GM12878 (cell line): ENCODE results near the gene CAPN1. TPM values are rescaled to one million over a fixed set of nuclear protein-coding genes. Genes with fewer than 3 reads are reported as not detected.

Source experiments
- ATAC-seq: fragments of 200-7000 bp; cut with Tn5 transposase; 3 replicates; pipeline ENCODE4 v1.9.1; 2020; ENCODE audit warnings: mild to moderate bottlenecking, moderate library complexity
- BruUV-seq: library from RNA; stranded (reverse); fragments of 400-500 nt; replicated peaks from 2 replicates; lab custom pipeline; 2021; lab: Mats Ljungman, UMichigan
- CTCF ChIA-PET: fragments of 300-600 bp; sonication (Branson Sonifier 250); formaldehyde crosslinking; extraction: SDS; loops from one replicate; lab custom pipeline; 2021; ENCODE audit warnings: inconsistent platforms; lab: Yijun Ruan, JAX
- POLR2A ChIA-PET: fragments of 350-600 bp; formaldehyde crosslinking; extraction: SDS; loops from one replicate; lab custom pipeline; 2021; ENCODE audit warnings: inconsistent platforms; lab: Charles Lee
- RAD21 ChIA-PET: fragments of 300-600 bp; sonication (Branson Sonifier 250); formaldehyde crosslinking; loops from one replicate; lab custom pipeline; 2023; ENCODE audit warnings: antibody characterized with exemption; ENCODE audit not compliant: unreplicated experiment; lab: Charles Lee
- SMC1A ChIA-PET: fragments of 300-600 bp; sonication (Branson Sonifier 250); formaldehyde crosslinking; loops from one replicate; lab custom pipeline; 2023; ENCODE audit not compliant: unreplicated experiment, uncharacterized antibody; lab: Charles Lee
- DNase-seq: peaks from one replicate; pipeline ENCODE4 v3.0.0-alpha.2; 2011; ENCODE audit warnings: low read depth, low spot score
- FAIRE-seq: peaks from 3 replicates; lab custom pipeline; 2011; peaks lifted over from hg19 to GRCh38; lab: Jason Lieb, UNC
- H2AFZ ChIP-seq: 2 replicates; pipeline ENCODE4 v1.6.0; 2011; ENCODE audit warnings: low read depth, low read length, control low read depth; ENCODE audit not compliant: control insufficient read depth
- H3K27ac ChIP-seq: 2 replicates; pipeline ENCODE4 v1.5.1; 2011; ENCODE audit warnings: control low read depth; ENCODE audit not compliant: control insufficient read depth, insufficient read depth
- H3K27me3 ChIP-seq, 2 experiments: replicated peaks in 1 of 2; 2 replicates each; pipeline versions ENCODE4 v1.6.0 to v1.6.1; 2011; ENCODE audit warnings: low read length in 1 of 2; ENCODE audit not compliant: control insufficient read depth in 2 of 2, insufficient read depth in 2 of 2
- H3K36me3 ChIP-seq, 2 experiments: 2 replicates each; pipeline ENCODE4 v1.5.1; 2011; ENCODE audit warnings: low read length in 1 of 2; ENCODE audit not compliant: control insufficient read depth in 2 of 2, insufficient read depth in 2 of 2
- H3K4me1 ChIP-seq: 2 replicates; pipeline ENCODE4 v1.6.1; 2011; ENCODE audit warnings: mild to moderate bottlenecking, low read length, moderate library complexity, mixed read lengths; ENCODE audit not compliant: control insufficient read depth, insufficient read depth
- H3K4me2 ChIP-seq: 2 replicates; pipeline ENCODE4 v1.6.0; 2011; ENCODE audit warnings: control low read depth; ENCODE audit not compliant: control insufficient read depth, insufficient read depth
- H3K4me3 ChIP-seq: fragments of 200-600 bp; sonication (generic); 2 replicates; pipeline ENCODE4 v1.5.1; 2016
- H3K79me2 ChIP-seq: 2 replicates; pipeline ENCODE4 v1.6.0; 2011; ENCODE audit warnings: low read length; ENCODE audit not compliant: control insufficient read depth, insufficient read depth
- H3K9ac ChIP-seq: 2 replicates; pipeline ENCODE4 v1.8.0; 2011; ENCODE audit warnings: low read length, control low read depth, mixed read lengths; ENCODE audit not compliant: control insufficient read depth, insufficient read depth
- H3K9me3 ChIP-seq: replicated peaks from 3 replicates; pipeline ENCODE4 v1.5.1; 2011; ENCODE audit warnings: mild to moderate bottlenecking, low read length; ENCODE audit not compliant: control insufficient read depth, insufficient read depth
- H4K20me1 ChIP-seq: 2 replicates; pipeline ENCODE4 v1.6.0; 2011; ENCODE audit not compliant: control insufficient read depth, insufficient read depth
- BCL11A ChIP-seq: IDR thresholded peaks from 2 replicates; pipeline ENCODE4 v1.6.1; 2011; ENCODE audit warnings: low read depth, low read length
- DPF2 ChIP-seq: fragments of 450-650 bp; IDR thresholded peaks from 2 replicates; pipeline ENCODE4 v1.6.1; 2017; ENCODE audit warnings: mild to moderate bottlenecking
- GABPA ChIP-seq: IDR thresholded peaks from 2 replicates; pipeline ENCODE4 v1.6.1; 2014; ENCODE audit warnings: antibody characterized with exemption, low read depth, mild to moderate bottlenecking, inconsistent platforms
- MEF2B ChIP-seq: fragments of 450-650 bp; IDR thresholded peaks from 2 replicates; pipeline ENCODE4 v1.6.1; 2018; ENCODE audit warnings: mild to moderate bottlenecking, moderate library complexity; ENCODE audit not compliant: partially characterized antibody, poor library complexity, severe bottlenecking
- NR2C2 ChIP-seq: IDR thresholded peaks from 2 replicates; pipeline ENCODE4 v1.6.1; 2011; ENCODE audit warnings: borderline replicate concordance, low read depth; ENCODE audit not compliant: control insufficient read depth, insufficient read length
- RCOR1 ChIP-seq: conservative IDR thresholded peaks from 2 replicates; pipeline ENCODE4 v1.6.1; 2012; ENCODE audit warnings: low read depth, low read length, improper control_type of control experiment
- RELA ChIP-seq: fragments of 450-650 bp; IDR thresholded peaks from 2 replicates; pipeline ENCODE4 v1.8.0; 2014; ENCODE audit warnings: borderline replicate concordance; ENCODE audit not compliant: partially characterized antibody
- SMC3 ChIP-seq: IDR thresholded peaks from 2 replicates; pipeline ENCODE4 v1.6.1; 2011; ENCODE audit warnings: low read length, improper control_type of control experiment, borderline replicate concordance
- STAT1 ChIP-seq: fragments of 450-650 bp; conservative IDR thresholded peaks from 2 replicates; pipeline ENCODE4 v1.6.1; 2014; ENCODE audit warnings: antibody characterized with exemption, mild to moderate bottlenecking
- ZNF384 ChIP-seq: IDR thresholded peaks from 2 replicates; pipeline ENCODE4 v1.6.1; 2012; ENCODE audit warnings: low read depth, mild to moderate bottlenecking, low read length, improper control_type of control experiment, borderline replicate concordance
- WGBS: methylation state at CpG from one replicate; pipeline ENCODE4 v1.1.6; 2016; ENCODE audit warnings: low lambda C conversion rate; ENCODE audit not compliant: insufficient replicate concordance, insufficient coverage; ENCODE audit errors: missing lambda C conversion rate; 5-methylcytosine and 5-hydroxymethylcytosine counted together
- in situ Hi-C: fragments of 300-500 bp; cut with MboI; formaldehyde crosslinking; loops from 9 replicates; pipeline ENCODE4 v1.14.3; 2018; ENCODE audit warnings: mixed read lengths
- intact Hi-C: fragments of 100-400 bp; cut with micrococcal nuclease; formaldehyde crosslinking; loops from one replicate; pipeline ENCODE4 v1.14.2; 2022; ENCODE audit not compliant: unreplicated experiment
- polyA plus RNA-seq, 11 experiments: library from polyadenylated mRNA; depleted of rRNA in 4 of 11; unstranded in 6 of 11; stranded (reverse) in 5 of 11; fragments of >200 nt; fragmentation: Nextera tagmentation in 4 of 11; fragmentation: Illumina TruSeq in 1 of 11; extraction: Ambion mirVana in 4 of 11; extraction: Trizol in 1 of 11; gene quantifications; 1 replicate in 1 of 11; 2 replicates in 10 of 11; pipeline versions ENCODE4 v1.2.1 to v1.2.3, GENCODE V29; 2011 to 2016; ENCODE audit warnings: inconsistent platforms in 2 of 11, missing spikeins in 2 of 11, low read depth in 1 of 11
- total RNA-seq, 4 experiments: library from RNA; depleted of rRNA in 3 of 4; stranded (reverse); fragments of >200 nt in 3 of 4; fragmentation: Illumina TruSeq in 1 of 4; extraction: Trizol in 1 of 4; gene quantifications; 2 replicates each; pipeline versions ENCODE4 v1.2.1 to v1.2.3, GENCODE V29; 2013 to 2021
- TF ChIP-seq, protein P1 (sequence below): fragments of 450-650 bp; IDR thresholded peaks from 2 replicates; pipeline ENCODE4 v1.6.1; 2017; ENCODE audit warnings: low read depth, mild to moderate bottlenecking, moderate library complexity
- TF ChIP-seq, protein P2 (sequence below): fragments of 450-650 bp; conservative IDR thresholded peaks from 2 replicates; pipeline ENCODE4 v1.6.1; 2017; ENCODE audit warnings: mild to moderate bottlenecking, moderate library complexity

Gene CAPN1
- total and polyA plus RNA-seq, 10 of the 15 experiments (the other 5 are each of a cell fraction or from before 2014, with no cell fraction given) = 2.2 to 167 (median 77.3) TPM

DNA sequence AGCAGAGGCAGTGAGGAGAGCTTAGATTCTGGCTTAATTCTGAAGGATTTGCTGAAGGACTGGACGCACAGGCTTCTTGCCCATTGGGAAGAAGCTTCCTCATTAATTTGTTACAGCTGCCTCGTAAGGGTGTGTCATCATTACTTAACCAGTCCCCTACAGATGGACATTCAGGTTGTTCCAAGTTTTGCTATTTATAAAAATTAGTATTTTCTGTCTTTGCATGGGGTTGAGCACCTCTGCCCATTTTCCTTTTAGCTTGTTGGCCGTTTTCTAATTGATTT lies 38.1 kb downstream of the CAPN1 start:
- POLR2A ChIA-PET = no interaction called here
- in situ Hi-C loops (no loop called here), intact Hi-C loops (no loop called here)
- H3K4me1 ChIP-seq = no peaks in the 10 kb centered on the region
- H3K79me2 ChIP-seq = no peaks in the 10 kb centered on the region
- H3K27me3 ChIP-seq = no peaks in the 10 kb centered on the region; a peak in 1 of 4 replicates
- FAIRE-seq = no peak
- H3K27ac ChIP-seq = no peak overlapping the region
- RAD21 ChIA-PET = interaction anchor here (1.0 kb wide), 1 partner anchor 96 kb away, joined by 3 read pairs; no protein-coding TSS in a partner anchor
- no TSS peak for BruUV-seq
- WGBS = 50% methylated on average over 3 of the region's 3 CpGs
- SMC1A ChIA-PET = interaction anchor here (0.8 kb wide), 1 partner anchor 22 kb away, joined by 3 read pairs; no protein-coding TSS in a partner anchor
- H3K36me3 ChIP-seq = no peaks in the 10 kb centered on the region
- ATAC-seq = no peak
- CTCF ChIA-PET = interaction anchor here (0.8 to 2.5 kb wide), 4 partner anchors 9 to 110 kb away, joined by 3 to 10 read pairs (median 7); no protein-coding TSS in a partner anchor
- H3K4me2 ChIP-seq = no peak overlapping the region
- no peaks in the 10 kb centered on the region for H4K20me1 ChIP-seq
- no peaks in the 10 kb centered on the region for H3K9me3 ChIP-seq
- no peak overlapping the region for H3K4me3 ChIP-seq
- no peak overlapping the region for H2AFZ ChIP-seq
- TF ChIP-seq, protein P1, sequence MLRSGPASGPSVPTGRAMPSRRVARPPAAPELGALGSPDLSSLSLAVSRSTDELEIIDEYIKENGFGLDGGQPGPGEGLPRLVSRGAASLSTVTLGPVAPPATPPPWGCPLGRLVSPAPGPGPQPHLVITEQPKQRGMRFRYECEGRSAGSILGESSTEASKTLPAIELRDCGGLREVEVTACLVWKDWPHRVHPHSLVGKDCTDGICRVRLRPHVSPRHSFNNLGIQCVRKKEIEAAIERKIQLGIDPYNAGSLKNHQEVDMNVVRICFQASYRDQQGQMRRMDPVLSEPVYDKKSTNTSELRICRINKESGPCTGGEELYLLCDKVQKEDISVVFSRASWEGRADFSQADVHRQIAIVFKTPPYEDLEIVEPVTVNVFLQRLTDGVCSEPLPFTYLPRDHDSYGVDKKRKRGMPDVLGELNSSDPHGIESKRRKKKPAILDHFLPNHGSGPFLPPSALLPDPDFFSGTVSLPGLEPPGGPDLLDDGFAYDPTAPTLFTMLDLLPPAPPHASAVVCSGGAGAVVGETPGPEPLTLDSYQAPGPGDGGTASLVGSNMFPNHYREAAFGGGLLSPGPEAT = no peak
- TF ChIP-seq RCOR1 = no peak
- no peak for TF ChIP-seq BCL11A
- TF ChIP-seq ZNF384 = no peak
- no peak for TF ChIP-seq DPF2
- TF ChIP-seq STAT1 = no peak
- no peak for TF ChIP-seq RELA
- TF ChIP-seq GABPA = no peak
- TF ChIP-seq NR2C2 = no peak
- TF ChIP-seq, protein P2, sequence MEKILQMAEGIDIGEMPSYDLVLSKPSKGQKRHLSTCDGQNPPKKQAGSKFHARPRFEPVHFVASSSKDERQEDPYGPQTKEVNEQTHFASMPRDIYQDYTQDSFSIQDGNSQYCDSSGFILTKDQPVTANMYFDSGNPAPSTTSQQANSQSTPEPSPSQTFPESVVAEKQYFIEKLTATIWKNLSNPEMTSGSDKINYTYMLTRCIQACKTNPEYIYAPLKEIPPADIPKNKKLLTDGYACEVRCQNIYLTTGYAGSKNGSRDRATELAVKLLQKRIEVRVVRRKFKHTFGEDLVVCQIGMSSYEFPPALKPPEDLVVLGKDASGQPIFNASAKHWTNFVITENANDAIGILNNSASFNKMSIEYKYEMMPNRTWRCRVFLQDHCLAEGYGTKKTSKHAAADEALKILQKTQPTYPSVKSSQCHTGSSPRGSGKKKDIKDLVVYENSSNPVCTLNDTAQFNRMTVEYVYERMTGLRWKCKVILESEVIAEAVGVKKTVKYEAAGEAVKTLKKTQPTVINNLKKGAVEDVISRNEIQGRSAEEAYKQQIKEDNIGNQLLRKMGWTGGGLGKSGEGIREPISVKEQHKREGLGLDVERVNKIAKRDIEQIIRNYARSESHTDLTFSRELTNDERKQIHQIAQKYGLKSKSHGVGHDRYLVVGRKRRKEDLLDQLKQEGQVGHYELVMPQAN = no peak
- no peak for TF ChIP-seq MEF2B
- TF ChIP-seq SMC3 = no peak
- no peak overlapping the region for H3K9ac ChIP-seq
- no peak for DNase-seq
